GM13977 (cell line): ENCODE data around the gene NTM.

Experiments used
- DNase-seq: peaks from one replicate; pipeline ENCODE4 v3.0.0; 2012; ENCODE audit warnings: low spot score
- CTCF ChIP-seq: IDR thresholded peaks from 2 replicates; pipeline ENCODE4 v1.5.1; 2012; ENCODE audit warnings: mild to moderate bottlenecking, control low read depth; ENCODE audit not compliant: insufficient read depth; ENCODE audit errors: extremely low read depth, missing control alignments
- in situ Hi-C: fragments of 300-500 bp; cut with MboI; formaldehyde crosslinking; loops from one replicate; pipeline ENCODE4 v1.12.0; 2022; ENCODE audit warnings: low sequenced_read_pairs, low pct_unique_long_range_greater_than_20kb, mixed read lengths, inconsistent platforms; ENCODE audit not compliant: unreplicated experiment

Gene NTM

GRCh38 chr11:132131961-132132360, 761.5 kb downstream of the NTM start:
- in situ Hi-C loops: no loop called here
- TF ChIP-seq CTCF: no peak
- DNase-seq: no peak

DNA sequence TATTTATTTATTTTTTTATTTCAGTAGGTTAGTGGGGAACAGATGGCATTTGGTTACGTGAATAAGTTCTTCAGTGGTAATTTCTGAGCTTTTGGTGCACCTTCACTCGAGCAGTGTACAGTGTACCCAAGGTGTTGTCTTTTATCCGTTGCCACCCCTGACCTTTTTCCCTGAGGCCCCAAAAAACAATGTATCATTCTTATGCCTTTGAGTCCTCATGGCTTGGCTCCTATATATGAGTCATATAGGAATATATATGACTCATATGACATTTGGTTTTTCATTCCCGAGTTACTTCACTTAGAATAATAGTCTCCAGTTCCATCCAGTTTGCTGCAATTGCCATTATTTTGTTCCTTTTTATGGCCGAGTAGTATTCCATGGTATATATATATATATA, 763.9 kb downstream of the NTM start:
- no peak for TF ChIP-seq CTCF
- DNase-seq: no peak
- in situ Hi-C loops: no loop called here

- TF ChIP-seq CTCF: no peak
- in situ Hi-C loops: no loop called here
- DNase-seq: no peak
Measured at GRCh38 chr11:132137289-132137980, 767.0 kb downstream of the NTM start.

GRCh38 chr11:132137981-132138313, 767.5 kb downstream of the NTM start:
- in situ Hi-C loops: no loop called here
- TF ChIP-seq CTCF: no peak
- no peak for DNase-seq

DNA sequence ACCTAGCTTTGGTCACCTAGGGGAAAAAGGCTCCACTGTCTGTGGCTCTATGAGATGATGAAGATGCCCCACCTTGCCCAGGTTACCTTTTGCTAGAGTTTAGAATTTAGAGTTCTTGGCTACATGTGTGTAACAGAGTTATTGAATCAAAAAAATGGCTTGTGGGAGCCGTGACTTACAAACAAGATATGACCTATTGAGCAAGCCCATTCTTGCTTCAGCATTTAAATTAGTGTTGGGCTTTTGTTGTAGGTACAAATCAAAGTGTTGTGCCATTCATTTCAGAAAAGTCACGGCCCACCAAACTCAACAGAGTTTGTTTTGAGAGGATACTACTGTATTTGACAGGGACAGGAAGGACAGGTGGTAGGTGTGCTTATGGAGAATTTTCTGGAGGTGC, 768.8 kb downstream of the NTM start:
- DNase-seq: no peak
- in situ Hi-C loops: no loop called here
- no peak for TF ChIP-seq CTCF

DNA sequence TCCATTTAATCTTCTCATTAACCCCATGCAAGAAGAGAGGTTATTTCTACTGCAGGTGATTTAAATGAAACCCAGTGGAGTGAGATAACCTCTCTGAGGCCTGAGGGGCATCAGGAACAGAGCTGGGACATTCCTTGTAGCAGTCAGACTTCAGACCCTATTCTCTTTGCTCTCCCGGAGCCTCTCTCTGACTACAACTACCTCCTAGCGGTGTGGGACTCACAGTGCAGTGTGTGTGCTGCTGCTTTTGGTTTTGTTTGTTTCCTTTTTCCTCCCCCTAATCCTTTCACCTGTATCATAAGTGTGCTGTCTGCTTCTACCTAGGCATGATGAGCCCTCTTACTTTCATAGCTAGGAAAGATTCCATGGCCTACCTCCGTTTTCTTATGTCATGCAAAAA, 769.6 kb downstream of the NTM start:
- in situ Hi-C loops: no loop called here
- DNase-seq: no peak
- no peak for TF ChIP-seq CTCF

DNA sequence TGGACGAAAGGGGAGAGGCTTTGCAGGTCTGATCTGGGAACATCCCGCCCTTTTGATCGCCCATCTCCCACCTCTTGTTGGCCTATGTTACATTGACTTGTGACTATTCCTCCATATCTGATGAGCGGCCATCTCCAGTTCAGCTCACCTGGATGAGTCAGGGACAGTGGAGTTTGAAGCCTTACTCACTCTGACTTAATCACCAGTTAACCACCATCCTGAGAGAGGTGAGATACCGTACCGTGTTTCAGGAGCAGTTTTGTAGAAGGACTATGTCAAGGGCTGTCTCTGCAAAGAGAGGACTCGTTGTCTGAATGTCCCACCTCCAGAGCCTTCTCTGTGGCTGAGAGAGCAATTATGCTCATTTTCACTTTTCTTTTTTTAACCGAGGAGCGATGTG, 771.7 kb downstream of the NTM start:
- in situ Hi-C loops: no loop called here
- no peak for TF ChIP-seq CTCF
- DNase-seq: no peak
